ENCODE data around the gene TAS2R42.
A peak's percentile ranks its signal among the peaks of the same experiment; 100 is the strongest.

The TAS2R42 gene, protein sequence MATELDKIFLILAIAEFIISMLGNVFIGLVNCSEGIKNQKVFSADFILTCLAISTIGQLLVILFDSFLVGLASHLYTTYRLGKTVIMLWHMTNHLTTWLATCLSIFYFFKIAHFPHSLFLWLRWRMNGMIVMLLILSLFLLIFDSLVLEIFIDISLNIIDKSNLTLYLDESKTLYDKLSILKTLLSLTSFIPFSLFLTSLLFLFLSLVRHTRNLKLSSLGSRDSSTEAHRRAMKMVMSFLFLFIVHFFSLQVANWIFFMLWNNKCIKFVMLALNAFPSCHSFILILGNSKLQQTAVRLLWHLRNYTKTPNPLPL

DNA sequence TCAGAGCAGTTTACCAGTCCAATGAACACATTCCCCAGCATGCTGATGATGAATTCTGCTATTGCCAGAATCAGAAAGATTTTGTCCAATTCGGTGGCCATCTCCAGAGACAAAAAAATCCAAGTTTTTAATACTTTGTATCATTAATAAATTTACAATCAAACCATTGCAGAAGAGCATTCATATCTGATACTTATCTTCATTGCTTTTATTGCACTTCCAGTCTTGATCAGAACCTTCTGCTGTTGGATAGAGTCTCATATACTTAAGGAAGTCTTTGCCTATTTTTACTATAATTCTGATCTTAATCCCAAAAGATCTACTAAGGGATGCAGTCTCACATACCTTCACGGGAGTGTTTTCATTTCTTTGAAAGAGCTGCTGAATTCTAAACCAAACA is at the start of gene TAS2R42:
TAS2R42 (minus strand) TSS at position 101 of the 400 bp plus-strand sequence; CDS start at position 101, 0 bp downstream.
- no peak for DNase-seq (ENCODE audit: low read depth)

GRCh38 chr12:11233532-11233931 is 46.8 kb upstream of the TAS2R42 start:
- DNase-seq (ENCODE audit: low read depth), result no peak

- no peak for DNase-seq (ENCODE audit: low read depth)
Measured at GRCh38 chr12:11228296-11228879, 41.7 kb upstream of the TAS2R42 start.

DNA sequence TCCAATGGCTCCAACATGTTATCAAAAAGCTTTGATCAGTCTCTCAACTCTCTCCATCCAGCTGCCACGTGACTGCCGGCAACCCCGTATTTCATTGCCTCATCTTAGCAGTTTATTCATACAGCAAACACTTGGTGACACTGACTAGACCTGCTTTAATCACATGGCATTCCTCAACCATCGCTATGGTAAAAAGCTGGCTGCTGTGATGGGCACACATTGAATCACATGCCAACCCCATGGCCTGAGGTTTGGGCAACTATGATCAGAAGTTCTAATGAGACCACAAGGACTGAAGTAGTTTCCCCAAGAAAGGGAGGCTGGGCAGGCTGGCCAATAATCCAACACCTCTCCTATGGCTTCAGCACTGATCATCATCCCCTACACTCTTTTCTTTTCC is 40.6 kb upstream of the TAS2R42 start:
- DNase-seq (ENCODE audit: low read depth), result no peak

DNA sequence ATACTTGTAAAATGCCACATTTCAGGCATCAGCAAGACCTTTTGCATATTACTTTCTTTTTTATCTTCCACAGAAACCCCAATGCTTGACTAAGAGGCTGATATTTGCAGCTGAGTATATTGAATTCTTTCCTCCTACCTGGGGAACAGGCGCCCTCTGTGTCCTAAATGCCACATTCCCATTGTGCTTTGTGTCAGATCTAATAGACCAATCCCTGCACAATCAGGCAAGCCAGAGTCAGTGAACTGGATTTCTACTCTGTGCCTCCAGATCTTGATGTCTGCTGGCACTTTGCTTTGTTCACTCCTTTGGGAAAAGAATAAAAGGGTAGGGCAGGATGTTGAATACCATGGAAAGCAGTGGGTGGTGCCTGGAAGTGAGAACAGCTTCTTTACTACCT is 22.4 kb upstream of the TAS2R42 start:
- no peak for DNase-seq (ENCODE audit: low read depth)

DNA sequence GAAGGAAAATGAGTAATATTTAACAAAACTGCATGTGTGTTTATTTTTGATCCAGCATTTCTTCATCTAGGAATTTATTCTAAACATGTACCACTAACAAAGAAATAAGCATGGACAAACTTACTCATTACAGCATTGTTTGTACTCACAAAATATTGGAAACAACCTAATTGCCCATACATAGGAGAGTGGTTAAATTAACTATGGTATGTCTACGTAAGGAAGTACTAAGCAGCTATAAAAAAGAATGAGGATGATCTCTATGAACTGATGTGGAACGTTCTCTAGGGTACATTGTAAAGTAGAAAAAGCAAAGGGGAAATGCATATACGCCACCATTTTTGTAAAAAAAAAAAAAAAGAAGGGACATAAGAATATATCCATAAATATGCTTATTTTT is 17.4 kb upstream of the TAS2R42 start:
- no peak for DNase-seq (ENCODE audit: low read depth)

GRCh38 chr12:11202811-11203210 is 16.1 kb upstream of the TAS2R42 start:
- DNase-seq (ENCODE audit: low read depth), result no peak

GRCh38 chr12:11183011-11183410 is 3.7 kb downstream of the TAS2R42 start:
- DNase-seq (ENCODE audit: low read depth), result no peak

- DNase-seq (ENCODE audit: low read depth), result no peak
Measured at GRCh38 chr12:11182529-11182928, 4.2 kb downstream of the TAS2R42 start.

- DNase-seq (ENCODE audit: low read depth), result no peak
Measured at GRCh38 chr12:11178250-11178649, 8.5 kb downstream of the TAS2R42 start.

- DNase-seq (ENCODE audit: low read depth), result no peak
Measured at GRCh38 chr12:11174022-11174421, 12.7 kb downstream of the TAS2R42 start.

GRCh38 chr12:11171969-11172675 is 14.6 kb downstream of the TAS2R42 start:
- DNase-seq (ENCODE audit: low read depth), result no peak

DNA sequence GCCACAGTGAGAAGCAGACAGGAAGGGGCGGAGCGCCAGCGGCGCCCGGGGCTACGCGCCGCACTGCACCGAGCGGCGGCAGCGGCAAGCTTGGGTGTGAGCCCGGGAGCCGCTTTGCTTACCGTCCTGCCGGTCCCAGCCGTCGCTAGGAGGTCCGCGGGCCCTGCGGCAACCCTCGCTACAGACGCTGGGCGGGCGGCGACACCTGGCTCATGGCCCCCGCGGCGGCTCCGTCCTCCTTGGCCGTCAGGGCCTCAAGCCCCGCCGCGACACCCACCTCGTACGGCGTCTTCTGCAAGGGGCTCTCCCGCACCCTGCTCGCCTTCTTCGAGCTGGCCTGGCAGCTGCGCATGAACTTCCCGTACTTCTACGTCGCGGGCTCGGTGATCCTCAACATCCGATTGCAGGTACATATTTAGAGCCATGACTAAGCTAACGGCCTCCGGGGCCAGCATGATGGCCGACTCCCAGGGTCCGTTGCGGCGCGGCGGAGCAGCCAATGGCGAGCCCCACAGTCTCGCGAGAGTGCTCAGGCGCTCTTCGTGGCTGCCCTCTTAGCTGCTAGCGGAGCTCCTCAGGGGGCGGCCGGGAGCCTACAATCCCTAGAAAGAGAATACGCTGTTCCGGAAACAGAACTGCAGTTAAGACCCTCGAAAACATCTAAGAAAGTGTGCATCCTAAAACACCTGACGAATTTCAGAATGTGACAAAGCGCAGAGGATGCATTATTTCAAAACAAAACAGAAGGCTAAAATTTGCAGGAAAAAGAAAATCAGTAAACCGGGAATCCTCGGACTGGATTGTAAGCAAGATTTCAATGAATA is 15.4 kb downstream of the TAS2R42 start, which contains the start of gene SMIM10L1:
SMIM10L1 (plus strand) TSS at position 50 of the 824 bp plus-strand sequence; CDS start at position 213, 163 bp downstream.
- peak; percentile 82 for DNase-seq (ENCODE audit: low read depth)

DNA sequence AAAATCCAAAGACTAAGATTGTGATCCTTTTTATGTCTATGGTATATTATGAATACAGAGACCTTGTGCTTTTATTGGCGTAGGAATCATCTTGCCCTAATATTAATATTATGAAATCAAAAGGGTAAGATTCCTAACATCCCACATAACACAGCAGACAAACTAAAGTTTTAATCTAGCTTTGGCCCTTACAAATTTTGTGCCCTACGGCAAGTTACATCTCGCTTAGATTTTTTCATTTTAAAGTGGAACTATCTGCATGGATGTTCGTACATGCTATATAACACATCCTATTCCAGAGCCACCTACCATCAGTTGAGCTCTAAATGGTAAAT is 16.0 kb downstream of the TAS2R42 start:
- DNase-seq (ENCODE audit: low read depth), result no peak

- no peak for DNase-seq (ENCODE audit: low read depth)
Measured at GRCh38 chr12:11166300-11166699, 20.4 kb downstream of the TAS2R42 start.

DNA sequence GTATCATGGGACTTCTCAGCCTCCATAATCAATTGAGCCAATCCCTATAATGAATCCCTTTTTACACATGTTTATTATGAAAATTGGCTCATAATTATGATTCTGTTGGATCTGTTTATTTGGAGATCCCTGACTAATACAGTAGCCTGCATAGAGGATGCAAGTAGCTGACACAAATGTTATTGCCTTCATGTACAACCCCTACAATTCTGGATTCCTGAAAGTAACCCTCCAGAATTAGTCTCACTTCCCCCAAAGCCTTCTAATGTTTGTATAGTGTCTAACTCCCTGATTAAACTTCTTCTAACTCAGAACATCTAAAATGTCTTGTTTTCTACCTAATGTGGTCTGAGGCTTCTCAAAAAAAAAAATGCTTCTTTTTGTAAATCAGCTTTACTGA is 22.4 kb downstream of the TAS2R42 start:
- DNase-seq (ENCODE audit: low read depth), result no peak

GRCh38 chr12:11162502-11162901 is 24.2 kb downstream of the TAS2R42 start:
- no peak for DNase-seq (ENCODE audit: low read depth)

GRCh38 chr12:11158885-11159444 is 27.8 kb downstream of the TAS2R42 start:
- DNase-seq (ENCODE audit: low read depth), result no peak

- no peak for DNase-seq (ENCODE audit: low read depth)
Measured at GRCh38 chr12:11154400-11154925, 32.3 kb downstream of the TAS2R42 start.

- no peak for DNase-seq (ENCODE audit: low read depth)
Measured at GRCh38 chr12:11152725-11153124, 34.0 kb downstream of the TAS2R42 start.

- no peak for DNase-seq (ENCODE audit: low read depth)
Measured at GRCh38 chr12:11150832-11151231, 35.9 kb downstream of the TAS2R42 start.

DNA sequence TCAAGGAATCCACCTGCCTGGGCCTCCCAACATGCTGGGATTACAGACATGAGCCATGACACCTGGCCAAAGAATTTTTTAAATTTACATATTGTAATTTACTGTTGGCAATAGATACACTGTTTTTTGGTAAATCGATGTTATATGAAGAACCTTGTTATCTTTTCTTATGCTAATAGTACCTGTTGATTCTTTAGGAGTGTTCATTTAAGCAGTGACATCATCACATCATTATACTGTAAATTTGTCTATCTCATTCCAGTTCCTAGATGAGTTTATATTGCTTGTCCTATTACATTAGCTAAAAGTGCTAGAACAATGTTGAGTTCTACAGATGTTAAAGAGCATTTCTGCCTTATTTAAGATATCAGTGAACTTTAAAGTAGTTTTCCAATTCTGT is 39.3 kb downstream of the TAS2R42 start:
- no peak for DNase-seq (ENCODE audit: low read depth)
